Measurements from ENCODE around the gene OR6C4.
"Not testable (repeated sequence)": the region's sequence is repeated elsewhere in the genome, so short reads cannot be mapped to it uniquely, and the experiment has no call there.

OR6C4 gene

GRCh38 chr12:55549302-55549701 lies at the start of gene OR6C4:
Gene OR6C4 (plus strand): TSS chr12:55549602. CDS start chr12:55551227, 1,625 bp downstream.
- no peak for DNase-seq (ENCODE audit: low read depth, low spot score)

- DNase-seq (ENCODE audit: low read depth, low spot score), result no peak
Observed at GRCh38 chr12:55499810-55500252, 49.6 kb upstream of the OR6C4 start.

GRCh38 chr12:55501601-55502000 lies 47.8 kb upstream of the OR6C4 start:
- no peak for DNase-seq (ENCODE audit: low read depth, low spot score)

- DNase-seq (ENCODE audit: low read depth, low spot score), result no peak
Observed at GRCh38 chr12:55515696-55516095, 33.7 kb upstream of the OR6C4 start.

GRCh38 chr12:55516391-55516790 lies 33.0 kb upstream of the OR6C4 start:
- DNase-seq (ENCODE audit: low read depth, low spot score), result no peak

GRCh38 chr12:55548235-55548634 lies 1.2 kb upstream of the OR6C4 start:
- not testable (repeated sequence) for DNase-seq (ENCODE audit: low read depth, low spot score)

GRCh38 chr12:55548756-55549155 lies 646 bp upstream of the OR6C4 start:
- DNase-seq (ENCODE audit: low read depth, low spot score), result no peak

- DNase-seq (ENCODE audit: low read depth, low spot score), result no peak
Observed at GRCh38 chr12:55554296-55554695, 4.9 kb downstream of the OR6C4 start.

GRCh38 chr12:55570060-55570459 lies 20.7 kb downstream of the OR6C4 start:
- not testable (repeated sequence) for DNase-seq (ENCODE audit: low read depth, low spot score)

- DNase-seq (ENCODE audit: low read depth, low spot score), result not testable (repeated sequence)
Observed at GRCh38 chr12:55570689-55571088, 21.3 kb downstream of the OR6C4 start.

GRCh38 chr12:55572168-55572567 lies 22.8 kb downstream of the OR6C4 start, which contains the start of gene OR2AP1:
Gene OR2AP1 (plus strand): TSS chr12:55572468. CDS start chr12:55574415, 1,947 bp downstream.
- DNase-seq (ENCODE audit: low read depth, low spot score), result no peak

GRCh38 chr12:55582066-55582465 lies 32.7 kb downstream of the OR6C4 start:
- no peak for DNase-seq (ENCODE audit: low read depth, low spot score)

- no peak for DNase-seq (ENCODE audit: low read depth, low spot score)
Observed at GRCh38 chr12:55585817-55586216, 36.4 kb downstream of the OR6C4 start.

GRCh38 chr12:55590152-55590551 lies 40.8 kb downstream of the OR6C4 start:
- not testable (repeated sequence) for DNase-seq (ENCODE audit: low read depth, low spot score)
